ENCODE data around the gene TMUB1.

DNA sequence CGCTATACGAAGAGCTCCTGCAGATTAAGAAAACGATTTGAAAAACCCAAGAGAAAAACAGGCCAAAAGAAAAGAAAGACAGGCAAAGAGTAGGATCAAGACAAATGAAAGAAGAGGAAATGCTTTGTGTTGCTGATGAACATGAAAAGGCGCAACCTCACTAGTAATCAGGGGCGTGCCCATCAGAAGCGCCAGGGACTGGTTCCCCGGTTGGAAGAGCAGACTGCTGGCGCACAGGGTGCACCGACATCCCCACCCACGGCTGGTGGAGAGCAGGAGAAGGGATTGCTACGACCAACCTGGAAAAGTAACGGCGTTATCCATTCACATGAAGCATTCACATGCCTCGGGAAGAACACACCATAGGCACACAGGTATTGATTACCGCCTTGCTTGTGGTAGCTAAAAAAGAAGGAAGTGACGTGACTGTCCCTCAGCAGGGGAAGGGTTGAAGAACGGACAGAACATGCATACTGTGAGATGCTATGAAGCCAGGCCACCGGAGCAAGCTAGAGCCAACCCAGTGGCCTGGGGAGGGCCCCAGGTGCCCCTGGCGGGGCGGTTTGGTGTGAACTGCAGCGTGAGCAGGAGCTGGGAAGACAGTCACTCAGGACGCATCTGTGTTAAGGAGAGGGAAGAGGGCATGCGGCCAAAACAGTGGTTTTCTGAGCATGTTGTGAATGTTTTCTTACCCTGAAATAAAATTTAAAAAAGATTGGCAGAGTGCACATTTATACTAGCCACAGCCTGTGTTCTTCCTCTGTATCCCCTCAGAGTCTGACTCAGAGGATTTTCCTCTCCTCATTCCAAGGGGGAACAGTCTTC lies 21.3 kb upstream of the TMUB1 start:
- TF ChIP-seq, protein P1, sequence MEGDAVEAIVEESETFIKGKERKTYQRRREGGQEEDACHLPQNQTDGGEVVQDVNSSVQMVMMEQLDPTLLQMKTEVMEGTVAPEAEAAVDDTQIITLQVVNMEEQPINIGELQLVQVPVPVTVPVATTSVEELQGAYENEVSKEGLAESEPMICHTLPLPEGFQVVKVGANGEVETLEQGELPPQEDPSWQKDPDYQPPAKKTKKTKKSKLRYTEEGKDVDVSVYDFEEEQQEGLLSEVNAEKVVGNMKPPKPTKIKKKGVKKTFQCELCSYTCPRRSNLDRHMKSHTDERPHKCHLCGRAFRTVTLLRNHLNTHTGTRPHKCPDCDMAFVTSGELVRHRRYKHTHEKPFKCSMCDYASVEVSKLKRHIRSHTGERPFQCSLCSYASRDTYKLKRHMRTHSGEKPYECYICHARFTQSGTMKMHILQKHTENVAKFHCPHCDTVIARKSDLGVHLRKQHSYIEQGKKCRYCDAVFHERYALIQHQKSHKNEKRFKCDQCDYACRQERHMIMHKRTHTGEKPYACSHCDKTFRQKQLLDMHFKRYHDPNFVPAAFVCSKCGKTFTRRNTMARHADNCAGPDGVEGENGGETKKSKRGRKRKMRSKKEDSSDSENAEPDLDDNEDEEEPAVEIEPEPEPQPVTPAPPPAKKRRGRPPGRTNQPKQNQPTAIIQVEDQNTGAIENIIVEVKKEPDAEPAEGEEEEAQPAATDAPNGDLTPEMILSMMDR (IDR thresholded peaks at IDR 0.05; ENCODE audit: low read depth, low read length, poor library complexity, severe bottlenecking): no peak
- TF ChIP-seq EZH2phosphoT487 (IDR thresholded peaks at IDR 0.05; ENCODE audit: borderline replicate concordance, low read length): no peak

All from DOHH2 (cell line).